HPDE6-E6E7 (cell line): ENCODE results near the gene ZNRF2.
"Not testable (repeated sequence)": the region's sequence is repeated elsewhere in the genome, so short reads cannot be mapped to it uniquely, and the experiment has no call there.

Experiments used
- DNase-seq: peaks from one replicate; pipeline ENCODE4 v3.0.0; 2011; ENCODE audit warnings: missing footprints; ENCODE audit errors: extremely low spot score

Gene ZNRF2

DNA sequence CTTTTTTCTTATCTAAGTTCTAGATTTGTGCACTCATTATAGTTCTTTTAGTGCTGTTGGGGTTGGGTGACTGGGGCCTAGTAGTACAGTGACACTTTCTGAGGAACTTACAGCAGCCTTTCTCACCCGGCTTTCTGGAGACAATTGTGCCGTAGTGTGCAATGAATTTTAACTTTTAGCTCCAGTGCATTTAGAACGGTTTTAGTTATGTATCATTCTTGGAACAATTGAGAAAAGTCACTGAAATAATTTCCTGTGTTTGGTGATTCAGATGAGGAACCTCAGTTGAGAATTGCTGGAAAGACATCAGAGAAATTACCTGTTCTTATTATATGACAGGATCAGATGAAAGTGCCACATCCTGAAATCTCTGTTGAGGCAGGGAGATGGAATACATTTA is 3.2 kb downstream of the ZNRF2 start:
- not testable (repeated sequence) for DNase-seq

DNA sequence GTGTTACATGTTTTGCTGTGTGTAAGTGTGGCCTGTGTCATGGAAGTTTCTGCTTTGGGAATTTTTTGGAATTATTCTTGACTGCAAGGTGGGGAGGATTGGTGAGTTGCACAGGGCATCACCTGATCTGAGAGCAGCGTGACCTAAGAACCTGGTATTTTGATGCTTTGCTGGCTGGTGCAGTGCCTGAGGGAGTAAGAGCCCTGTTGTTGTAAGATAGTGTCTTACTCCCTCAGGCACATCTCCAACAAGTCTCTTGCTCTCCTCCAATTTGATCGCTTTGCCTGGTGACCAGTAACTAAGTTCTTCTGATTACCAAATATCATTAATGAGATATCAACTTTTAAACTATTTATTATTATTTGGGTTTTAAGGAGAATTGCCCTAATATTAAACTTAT is 5.2 kb downstream of the ZNRF2 start:
- DNase-seq = not testable (repeated sequence)

DNA sequence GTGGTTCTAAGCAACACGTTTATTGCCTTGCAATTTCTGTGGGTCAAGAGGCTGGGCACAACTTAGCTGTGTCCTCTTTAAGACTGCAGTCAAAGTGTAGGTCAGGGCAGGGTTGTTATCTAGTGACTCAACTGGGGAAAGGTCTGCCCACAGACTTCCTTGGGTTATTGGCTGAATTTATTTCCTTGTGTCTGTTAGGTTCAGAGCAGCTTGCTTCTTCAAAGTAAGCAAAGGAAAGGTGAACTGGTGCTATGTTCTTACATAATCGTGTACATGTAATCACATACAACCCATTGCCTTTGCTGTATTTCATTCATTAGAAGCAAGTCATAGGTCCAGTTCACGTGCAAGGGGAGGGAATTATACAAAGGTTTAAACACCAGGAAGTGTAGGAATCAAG is 5.9 kb downstream of the ZNRF2 start:
- DNase-seq = not testable (repeated sequence)

DNA sequence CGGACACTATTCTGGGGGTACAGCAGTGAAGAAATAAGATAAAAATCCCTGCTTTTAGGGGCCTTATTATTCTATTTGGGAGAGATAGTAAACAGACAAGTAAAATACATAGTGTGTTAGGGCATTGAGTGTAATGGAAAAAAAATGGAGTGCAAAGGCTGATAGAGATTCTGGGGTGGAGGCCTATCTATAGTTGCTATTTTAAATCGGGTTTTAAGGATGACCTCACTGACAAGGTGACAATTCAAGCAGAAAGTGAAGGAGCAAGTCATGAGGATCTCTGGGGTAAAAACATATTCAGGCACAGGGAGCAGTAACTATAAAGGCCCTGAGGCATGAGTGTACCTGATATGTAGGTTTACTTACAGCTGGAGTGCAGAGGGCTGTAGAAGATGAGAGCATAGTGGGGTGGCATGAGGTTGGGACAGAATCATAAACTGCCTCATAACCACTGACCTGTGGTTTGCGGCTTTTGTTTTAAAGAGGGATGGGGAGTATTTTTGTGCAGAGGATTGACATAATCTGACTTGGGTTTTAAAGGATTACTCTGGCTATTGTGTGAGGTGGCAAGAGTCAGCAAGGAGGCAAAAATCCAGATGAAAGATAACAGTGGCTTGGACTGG is 8.1 kb downstream of the ZNRF2 start:
- not testable (repeated sequence) for DNase-seq

DNA sequence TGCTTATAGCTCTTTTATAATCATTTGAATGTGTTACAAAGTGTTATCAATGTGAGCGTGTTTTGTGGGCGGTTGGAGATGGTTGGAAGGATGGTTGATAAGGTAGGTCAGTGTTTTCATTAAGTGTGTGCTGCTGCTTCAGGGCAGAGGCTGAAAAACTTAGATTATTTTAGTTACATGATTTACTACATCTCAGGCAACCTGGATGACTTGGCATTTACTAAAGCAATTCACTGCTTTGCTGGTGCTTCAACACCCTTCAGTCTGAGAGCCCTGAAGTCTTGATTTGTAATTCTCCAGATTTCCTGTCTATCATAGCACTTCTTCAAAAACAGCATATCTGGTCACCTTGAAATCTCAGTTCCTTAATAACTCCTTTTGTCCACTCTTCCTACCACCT is 11.9 kb downstream of the ZNRF2 start:
- not testable (repeated sequence) for DNase-seq

DNA sequence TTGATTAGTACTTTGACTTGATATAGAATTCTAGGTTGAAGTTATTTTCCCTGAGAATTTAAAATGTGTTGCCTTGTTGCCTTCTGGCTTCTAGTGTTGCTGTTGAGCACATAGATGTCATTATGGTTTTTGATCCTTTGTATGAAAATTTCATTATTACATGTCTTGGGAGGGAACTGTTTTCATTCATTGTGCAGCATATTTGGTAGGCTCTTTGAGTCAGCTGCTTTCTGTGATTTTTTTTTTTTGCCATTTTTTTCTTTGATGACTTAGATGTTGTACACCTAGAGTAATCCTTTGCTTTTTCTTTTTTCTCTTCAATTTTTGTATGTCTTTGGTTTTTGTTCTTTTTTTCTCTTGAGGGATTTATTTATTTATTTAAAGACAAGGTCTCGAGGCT is 13.1 kb downstream of the ZNRF2 start:
- DNase-seq = not testable (repeated sequence)

DNA sequence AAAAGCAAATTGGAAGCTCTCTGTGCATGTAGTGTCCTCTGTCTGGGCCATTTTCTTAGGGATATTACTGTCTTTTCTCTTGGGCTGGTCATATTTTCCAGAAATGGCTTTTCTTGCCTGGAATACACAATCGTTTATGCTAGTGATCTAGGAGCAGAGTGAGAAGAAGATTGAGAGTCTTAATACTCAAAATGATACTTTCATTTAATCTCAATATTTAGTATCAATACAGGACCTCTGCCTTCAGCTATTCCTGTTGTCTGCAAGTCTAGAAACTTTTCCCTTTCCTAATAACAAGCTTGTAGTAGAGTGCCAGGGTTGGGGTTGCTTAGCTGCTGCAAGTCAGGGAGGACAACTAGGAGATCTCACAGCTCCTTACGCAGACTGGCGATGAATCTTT is 14.0 kb downstream of the ZNRF2 start:
- DNase-seq = not testable (repeated sequence)

DNA sequence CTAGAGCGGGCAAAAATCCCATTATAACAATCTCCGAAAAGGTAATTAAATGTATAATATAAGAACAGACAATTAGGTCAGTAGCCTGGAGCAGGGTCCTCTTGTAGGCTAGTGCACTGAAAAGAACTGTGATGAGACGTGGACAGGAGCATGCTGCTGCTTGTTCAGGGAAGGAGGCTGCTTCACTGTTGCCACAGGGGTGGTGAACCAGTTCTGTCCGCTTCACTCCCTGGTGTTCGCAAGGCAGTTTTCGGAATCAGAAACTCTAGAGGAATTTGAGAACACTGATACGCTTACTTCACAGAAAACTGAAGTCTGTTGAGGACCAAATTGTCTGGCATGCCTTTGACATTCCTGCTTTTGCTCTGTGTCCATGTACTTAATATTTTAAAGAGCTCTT is 17.4 kb downstream of the ZNRF2 start:
- peak; percentile 74 for DNase-seq

DNA sequence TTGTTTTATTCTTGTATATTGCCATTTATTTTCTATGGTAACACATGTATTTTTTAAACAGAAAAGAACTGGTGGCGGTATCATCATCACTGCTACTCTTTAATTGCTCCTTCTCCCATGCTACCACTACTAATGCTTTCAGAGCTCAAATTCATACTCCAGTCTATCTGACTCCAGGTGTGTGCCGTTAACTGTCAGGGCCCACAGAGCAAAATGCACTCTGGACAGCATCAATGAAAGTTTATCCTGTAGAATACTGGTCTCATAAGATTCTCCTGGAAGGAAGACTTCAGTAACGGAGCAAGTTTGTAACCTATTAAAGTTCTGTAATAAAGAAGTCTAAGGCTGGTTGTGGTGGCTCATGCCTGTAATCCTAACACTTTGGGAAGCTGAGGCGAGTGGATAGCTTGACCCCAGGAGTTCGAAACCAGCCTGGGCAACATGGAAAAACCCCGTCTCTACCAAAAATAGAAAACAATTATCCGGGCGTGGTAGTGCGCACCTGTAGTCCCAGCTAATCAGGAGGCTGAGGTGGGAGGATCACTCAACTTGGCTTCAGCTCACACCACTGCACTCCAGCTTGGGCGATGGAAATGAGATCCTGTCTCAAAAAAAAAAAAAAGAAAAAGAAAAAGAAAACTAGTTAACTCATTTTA is 18.4 kb downstream of the ZNRF2 start:
- DNase-seq = no peak

DNA sequence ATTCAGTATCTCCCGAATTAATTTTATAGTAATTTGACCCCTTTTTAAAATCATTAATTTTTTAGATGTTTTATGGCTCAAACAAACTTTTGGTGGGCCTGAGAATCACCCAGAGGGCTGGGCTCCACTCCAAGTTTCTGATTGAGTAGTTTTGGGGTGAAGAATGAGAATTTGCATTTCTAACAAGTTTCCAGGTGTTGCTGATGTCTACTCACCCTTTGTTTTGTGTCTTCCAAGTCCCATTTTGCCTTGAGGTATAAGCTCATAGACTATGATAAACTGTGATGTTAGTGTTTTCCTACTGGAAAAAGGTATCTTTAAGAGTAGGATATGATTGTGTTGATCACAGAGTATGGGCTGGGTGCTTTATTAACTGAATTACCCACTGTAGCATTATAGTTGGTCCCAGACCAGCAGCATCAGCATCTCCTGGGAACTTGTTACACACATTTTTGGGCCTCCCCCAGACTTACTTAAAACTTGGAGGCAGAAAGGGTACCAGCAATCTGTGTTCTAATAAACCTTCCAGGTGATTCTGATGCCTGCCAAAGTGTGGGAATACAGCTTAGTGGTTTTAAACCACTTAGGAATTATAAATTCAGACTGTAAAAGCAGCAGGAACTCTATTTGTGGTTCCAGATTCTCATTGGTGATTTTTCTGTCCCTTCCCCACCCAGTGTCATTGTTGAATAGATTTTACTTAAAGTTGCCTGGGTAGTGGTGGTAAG is 19.1 kb downstream of the ZNRF2 start:
- DNase-seq = no peak

DNA sequence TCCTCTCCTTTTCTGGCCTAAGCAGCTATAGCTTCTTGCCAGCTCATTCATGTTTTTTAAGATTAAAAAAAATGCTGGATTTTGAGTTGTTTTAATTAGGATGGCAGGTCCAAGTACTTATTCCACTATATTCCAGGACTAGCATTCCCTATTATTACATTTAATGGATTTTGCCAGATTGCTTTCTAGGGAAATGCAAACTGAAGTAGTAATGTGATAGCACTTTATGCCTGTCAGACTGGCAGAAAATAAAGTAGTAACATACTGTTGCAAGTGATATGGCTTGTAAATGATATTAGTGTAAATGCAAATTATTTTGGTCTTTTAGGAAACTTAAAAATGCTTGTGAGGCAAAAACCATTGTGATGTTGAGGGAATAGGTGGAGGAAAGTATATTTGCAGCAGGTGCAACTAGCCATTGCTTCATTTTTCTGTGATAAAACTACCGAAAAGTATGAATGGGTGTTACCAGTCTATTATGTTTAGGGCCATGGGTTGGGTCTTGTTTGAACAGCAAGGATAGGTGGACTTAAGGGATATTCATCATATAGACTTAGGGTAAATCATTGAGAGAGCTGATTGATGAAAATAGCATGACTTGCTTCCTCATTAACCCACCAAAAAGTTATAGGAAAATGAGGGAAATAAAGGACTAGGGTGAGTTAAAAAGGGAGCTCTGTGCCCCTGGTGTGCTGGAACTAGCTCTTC is 19.9 kb downstream of the ZNRF2 start:
- DNase-seq = no peak

DNA sequence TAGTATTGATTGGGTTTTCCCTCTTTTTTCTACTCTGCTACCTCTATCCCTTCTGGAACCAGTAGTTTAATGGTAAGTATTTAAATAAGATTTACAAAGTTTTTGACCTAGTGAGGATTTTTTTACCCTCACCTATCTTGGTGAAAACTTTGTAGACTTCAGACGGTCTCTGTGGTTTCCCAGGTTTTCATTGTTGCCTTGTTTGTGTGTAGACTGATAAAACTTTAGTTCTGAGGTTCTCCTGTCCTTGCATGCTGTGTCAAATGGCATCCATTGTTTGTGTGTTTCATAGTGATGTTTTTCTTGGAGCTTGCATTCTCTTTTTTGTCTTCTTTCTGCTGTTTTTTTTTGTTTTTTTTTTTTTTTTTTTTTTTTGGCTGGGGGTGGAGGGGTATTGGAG is 22.6 kb downstream of the ZNRF2 start:
- no peak for DNase-seq

DNA sequence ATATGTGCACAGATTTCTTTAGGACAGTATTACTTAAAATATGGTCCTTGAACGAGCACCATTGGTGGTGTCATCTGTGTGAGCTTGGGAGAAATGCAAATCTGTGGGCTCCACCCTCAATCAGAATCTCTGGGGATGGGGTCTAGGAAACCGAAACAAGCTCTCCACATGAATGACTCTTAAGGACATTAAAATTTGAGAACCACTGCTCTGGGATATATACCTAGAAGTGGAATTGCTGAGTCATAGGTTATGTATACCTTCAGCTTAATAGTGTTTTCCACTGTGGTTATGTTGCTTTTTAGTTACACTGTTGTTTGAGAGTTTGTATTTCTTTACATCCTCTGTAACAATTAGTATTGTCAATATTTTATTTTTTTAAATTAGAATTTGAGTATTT is 24.0 kb downstream of the ZNRF2 start:
- no peak for DNase-seq

DNA sequence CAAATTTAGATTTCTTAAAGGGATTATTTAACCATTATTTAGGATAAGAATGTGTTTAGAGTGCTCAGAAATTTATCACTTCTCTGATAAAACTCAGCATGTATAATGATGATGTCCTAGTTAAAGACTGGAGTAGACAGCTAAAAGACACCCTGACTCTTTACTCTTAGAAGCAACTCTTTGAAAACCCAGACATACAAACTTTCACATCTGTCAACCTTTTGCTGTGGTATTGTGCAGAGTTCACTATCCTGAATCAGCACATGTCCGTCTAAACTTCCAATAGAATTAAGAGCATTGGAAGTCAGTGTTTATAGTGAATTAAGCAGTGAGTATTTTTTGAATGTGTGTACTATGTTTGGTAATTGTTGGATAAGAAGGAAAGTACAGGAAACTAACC is 24.9 kb downstream of the ZNRF2 start:
- DNase-seq = no peak

DNA sequence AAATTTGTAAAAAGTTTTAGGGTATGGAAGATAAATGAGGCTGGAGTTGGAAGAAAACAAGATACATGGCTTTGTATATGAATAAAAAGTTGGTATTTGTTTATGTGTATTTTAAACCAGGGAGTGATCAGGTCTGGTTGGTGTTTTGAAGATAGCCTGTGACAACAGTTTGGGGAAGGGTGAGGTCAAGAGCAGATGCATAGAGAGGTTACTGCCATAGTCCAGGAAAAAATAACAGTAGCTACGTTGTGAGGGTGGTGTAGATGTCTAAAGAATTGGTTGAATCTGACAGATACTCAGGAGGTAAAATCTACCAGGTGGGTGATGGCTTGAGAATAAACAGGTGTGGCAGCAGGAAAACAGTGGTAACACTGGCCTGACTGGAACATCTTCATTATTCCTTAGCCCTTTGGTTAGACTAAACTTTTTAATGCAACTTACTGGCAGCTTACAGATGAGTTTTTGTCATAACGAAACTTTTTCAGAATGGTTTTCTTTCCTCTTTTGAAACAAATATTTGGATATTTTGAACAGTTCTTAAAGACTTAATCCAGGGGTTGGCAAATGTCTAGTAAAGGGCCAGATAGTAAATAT is 25.5 kb downstream of the ZNRF2 start:
- DNase-seq = no peak

DNA sequence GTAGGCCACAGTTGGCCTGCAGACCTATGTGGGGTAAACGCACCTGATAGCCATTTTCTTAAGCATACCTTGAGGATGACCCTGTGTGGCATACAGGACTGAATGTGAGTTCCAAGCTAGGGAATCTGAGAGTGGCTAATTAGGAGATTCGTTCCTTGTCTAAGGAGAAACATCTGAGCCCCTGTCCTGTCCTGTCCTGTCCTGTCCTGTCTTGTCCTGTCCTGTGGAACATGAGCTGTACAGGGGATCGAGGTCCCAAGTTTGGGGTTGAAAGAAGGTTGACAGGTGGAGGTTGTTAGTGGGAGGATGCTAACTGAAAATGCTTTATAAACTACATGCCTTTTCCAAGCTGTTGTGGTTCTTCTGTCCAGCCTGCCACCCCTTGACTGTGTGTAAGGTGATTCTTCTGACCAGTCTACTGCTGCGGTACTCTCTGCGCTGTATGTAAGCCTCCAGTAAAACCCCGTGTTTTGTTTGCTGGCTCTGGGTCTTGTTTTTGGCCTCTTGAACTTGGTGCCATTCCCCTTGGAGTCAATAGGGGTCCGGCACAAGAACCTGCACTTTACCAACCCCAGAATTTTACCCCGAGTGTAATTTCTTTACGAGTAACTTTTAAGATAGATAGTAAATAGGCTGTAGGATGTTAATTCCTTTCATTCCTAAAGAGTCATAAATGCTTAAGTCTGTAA is 26.4 kb downstream of the ZNRF2 start:
- no peak for DNase-seq

DNA sequence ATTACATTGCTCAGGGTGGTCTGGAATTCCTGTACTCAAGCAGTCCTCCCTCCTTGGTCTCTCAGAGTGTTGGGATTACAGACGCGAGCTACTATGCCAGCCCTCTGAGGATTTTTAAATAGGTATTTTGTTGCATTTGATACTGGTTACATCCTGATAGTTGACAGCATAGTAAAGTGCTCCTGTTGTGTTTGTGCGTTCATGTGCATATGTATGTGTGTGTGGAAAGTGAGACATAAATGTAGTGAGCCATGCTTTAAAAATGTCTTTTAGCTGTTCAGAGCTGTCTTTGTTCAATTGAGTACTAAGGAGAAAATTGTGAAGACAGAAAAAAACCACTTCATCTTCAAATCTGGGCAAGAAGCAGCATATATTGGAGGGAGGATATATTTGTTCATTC is 27.8 kb downstream of the ZNRF2 start:
- DNase-seq = no peak

DNA sequence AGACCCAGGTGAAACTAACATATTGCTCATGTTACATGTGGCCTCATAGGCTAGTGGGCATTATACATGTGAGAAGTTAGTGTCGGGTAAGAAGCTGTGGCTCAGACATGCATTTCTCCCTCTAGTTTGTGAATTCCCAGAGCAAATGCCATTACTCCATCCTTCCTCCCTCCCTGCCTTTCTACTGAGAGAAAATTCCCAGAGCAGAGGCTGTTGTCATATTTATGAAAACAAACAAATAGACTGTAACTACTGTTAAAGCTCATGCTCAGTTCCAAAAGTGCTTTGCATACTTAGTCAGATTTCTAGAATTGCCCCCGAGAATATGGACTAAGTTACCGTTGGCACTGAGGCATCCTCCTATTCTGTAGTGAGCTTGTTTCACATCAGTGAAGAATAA is 29.0 kb downstream of the ZNRF2 start:
- DNase-seq = no peak

DNA sequence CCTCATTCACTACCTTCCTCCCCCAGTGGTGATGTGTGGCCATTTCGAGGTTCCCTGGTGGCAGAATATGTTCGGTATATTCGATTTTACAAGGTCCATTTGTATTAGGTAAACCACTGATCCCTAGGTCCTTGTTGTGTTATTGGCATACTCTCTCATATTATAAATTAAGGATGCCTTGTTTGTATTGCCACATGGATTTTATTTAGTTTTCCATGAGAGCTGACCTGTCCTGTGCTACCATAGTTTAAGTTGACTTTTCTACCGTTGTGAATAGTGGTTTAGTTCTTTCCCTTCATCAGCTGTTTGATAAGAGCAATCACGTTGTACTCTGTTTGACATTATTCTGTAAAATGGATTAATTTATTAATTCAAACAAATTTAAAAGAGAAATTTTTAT is 29.4 kb downstream of the ZNRF2 start:
- DNase-seq = no peak

DNA sequence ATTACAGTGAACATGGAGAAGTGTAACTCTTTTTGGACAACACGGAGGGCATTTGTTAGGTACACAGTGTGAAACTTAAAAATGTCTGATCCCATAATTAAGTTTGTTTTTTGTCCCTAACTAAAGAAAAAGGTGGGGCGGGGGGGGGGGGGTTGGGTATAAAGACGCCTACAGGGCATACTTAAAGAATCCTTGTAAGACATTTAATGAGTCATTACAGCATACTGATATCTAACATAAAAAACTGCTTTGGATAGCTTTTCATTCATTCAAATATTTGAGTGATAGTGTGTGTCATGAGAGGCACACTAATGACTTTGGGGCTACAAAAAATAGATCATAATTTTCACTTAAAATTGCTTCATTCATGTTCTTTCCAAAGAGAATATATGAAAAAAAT is 31.2 kb downstream of the ZNRF2 start:
- DNase-seq = no peak

DNA sequence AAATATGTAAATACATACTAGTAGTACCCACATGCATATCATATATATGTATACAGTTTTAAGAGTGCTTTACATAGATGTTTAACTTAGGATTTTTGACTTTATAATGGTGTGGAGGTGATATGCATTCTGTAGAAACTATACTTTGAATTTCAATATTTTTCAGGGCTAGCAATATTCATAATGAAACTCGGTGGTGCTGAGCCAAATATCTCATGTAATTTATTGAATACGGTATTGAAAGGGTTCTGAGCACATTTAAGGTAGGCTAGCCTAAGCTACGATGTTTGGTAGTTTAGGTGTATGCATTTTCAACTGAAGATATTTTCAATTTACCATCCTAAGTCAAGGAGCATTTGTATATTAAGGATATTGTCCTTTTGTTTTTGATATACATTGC is 36.0 kb downstream of the ZNRF2 start:
- DNase-seq = no peak
